Loucy (cell line): Measurements from ENCODE around the gene SELENOO.

Source experiments
- H2AFZ ChIP-seq: fragments of 200-600 bp; sonication (generic); 2 replicates; pipeline ENCODE4 v1.6.0; 2016; ENCODE audit warnings: antibody characterized with exemption, mild to moderate bottlenecking, low read length, moderate library complexity
- H3F3A ChIP-seq: fragments of 200-600 bp; 2 replicates; pipeline ENCODE4 v1.6.0; 2016; ENCODE audit warnings: antibody characterized with exemption, low read depth, mild to moderate bottlenecking
- H3K27me3 ChIP-seq: fragments of 200-600 bp; sonication (generic); 2 replicates; pipeline ENCODE4 v1.6.1; 2014; ENCODE audit warnings: low read length, mild to moderate bottlenecking; ENCODE audit not compliant: insufficient read depth, poor library complexity, severe bottlenecking
- H3K36me3 ChIP-seq: fragments of 200-600 bp; sonication (generic); 2 replicates; pipeline ENCODE4 v1.6.1; 2016; ENCODE audit warnings: low read length; ENCODE audit not compliant: insufficient read depth
- H3K4me1 ChIP-seq: fragments of 200-600 bp; sonication (generic); 2 replicates; pipeline ENCODE4 v1.5.1; 2014; ENCODE audit warnings: low read length, mild to moderate bottlenecking; ENCODE audit not compliant: insufficient read depth, poor library complexity, severe bottlenecking
- H3K4me2 ChIP-seq: fragments of 200-600 bp; sonication (generic); 2 replicates; pipeline ENCODE4 v1.6.0; 2014; ENCODE audit warnings: antibody characterized with exemption, low read length, low read depth, mild to moderate bottlenecking; ENCODE audit not compliant: poor library complexity, severe bottlenecking
- H3K4me3 ChIP-seq: fragments of 200-600 bp; sonication (generic); 2 replicates; pipeline ENCODE4 v1.5.1; 2014; ENCODE audit warnings: low read length, mild to moderate bottlenecking, mixed read lengths; ENCODE audit not compliant: poor library complexity, severe bottlenecking
- H3K79me2 ChIP-seq: fragments of 200-600 bp; sonication (generic); 2 replicates; pipeline ENCODE4 v1.6.1; 2014; ENCODE audit warnings: low read length; ENCODE audit not compliant: insufficient read depth
- H3K9ac ChIP-seq: fragments of 200-600 bp; sonication (generic); 2 replicates; pipeline ENCODE4 v1.6.0; 2014; ENCODE audit warnings: mild to moderate bottlenecking, low read depth, low read length, moderate library complexity; ENCODE audit not compliant: poor library complexity, severe bottlenecking
- H3K9me2 ChIP-seq: fragments of 200-600 bp; sonication (generic); replicated peaks from 2 replicates; pipeline ENCODE4 v1.6.1; 2016; ENCODE audit warnings: low read depth, low read length, mixed read lengths
- H3K9me3 ChIP-seq: fragments of 200-600 bp; sonication (generic); 2 replicates; pipeline ENCODE4 v1.6.1; 2014; ENCODE audit warnings: mild to moderate bottlenecking, antibody characterized with exemption, low read length, low read depth; ENCODE audit not compliant: insufficient read depth
- H4K20me1 ChIP-seq: fragments of 200-600 bp; sonication (generic); 2 replicates; pipeline ENCODE4 v1.6.0; 2014; ENCODE audit warnings: antibody characterized with exemption, low read length, mild to moderate bottlenecking; ENCODE audit not compliant: insufficient read depth, poor library complexity, severe bottlenecking
- EZH2phosphoT487 ChIP-seq: fragments of 200-600 bp; IDR thresholded peaks from 2 replicates; pipeline ENCODE4 v1.6.1; 2018; ENCODE audit warnings: antibody characterized with exemption, mild to moderate bottlenecking, moderate library complexity, borderline replicate concordance
- TF ChIP-seq, protein P1 (sequence below): fragments of 200-600 bp; sonication (generic); conservative IDR thresholded peaks from 2 replicates; pipeline ENCODE4 v1.5.1; 2014; ENCODE audit warnings: mild to moderate bottlenecking, antibody characterized with exemption, low read length

The SELENOO gene

GRCh38 chr22:50206599-50206998 is 5.8 kb downstream of the SELENOO start:
- Histone ChIP-seq H3K4me1 (peaks cover 27% of the 10 kb centered on the region), H3K4me3 (no peak overlapping the region), H3K4me2 (peak overlapping the region; percentile 27), H3K9me3 (no peaks in the 10 kb centered on the region), H3K36me3 (peaks cover 9% of the 10 kb centered on the region; the same call in 1 of the 2 replicates), H3K9me2 (no peaks in the 10 kb centered on the region), H3K9ac (no peak overlapping the region), H3K27me3 (no peaks in the 10 kb centered on the region), H3K79me2 (peaks cover 18% of the 10 kb centered on the region), H2AFZ (no peak overlapping the region), H3F3A (no peaks in the 10 kb centered on the region), H4K20me1 (peaks cover 16% of the 10 kb centered on the region)
- no peak for TF ChIP-seq EZH2phosphoT487
- TF ChIP-seq, protein P1, sequence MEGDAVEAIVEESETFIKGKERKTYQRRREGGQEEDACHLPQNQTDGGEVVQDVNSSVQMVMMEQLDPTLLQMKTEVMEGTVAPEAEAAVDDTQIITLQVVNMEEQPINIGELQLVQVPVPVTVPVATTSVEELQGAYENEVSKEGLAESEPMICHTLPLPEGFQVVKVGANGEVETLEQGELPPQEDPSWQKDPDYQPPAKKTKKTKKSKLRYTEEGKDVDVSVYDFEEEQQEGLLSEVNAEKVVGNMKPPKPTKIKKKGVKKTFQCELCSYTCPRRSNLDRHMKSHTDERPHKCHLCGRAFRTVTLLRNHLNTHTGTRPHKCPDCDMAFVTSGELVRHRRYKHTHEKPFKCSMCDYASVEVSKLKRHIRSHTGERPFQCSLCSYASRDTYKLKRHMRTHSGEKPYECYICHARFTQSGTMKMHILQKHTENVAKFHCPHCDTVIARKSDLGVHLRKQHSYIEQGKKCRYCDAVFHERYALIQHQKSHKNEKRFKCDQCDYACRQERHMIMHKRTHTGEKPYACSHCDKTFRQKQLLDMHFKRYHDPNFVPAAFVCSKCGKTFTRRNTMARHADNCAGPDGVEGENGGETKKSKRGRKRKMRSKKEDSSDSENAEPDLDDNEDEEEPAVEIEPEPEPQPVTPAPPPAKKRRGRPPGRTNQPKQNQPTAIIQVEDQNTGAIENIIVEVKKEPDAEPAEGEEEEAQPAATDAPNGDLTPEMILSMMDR: peak; percentile 70

- peaks cover 6% of the 10 kb centered on the region for H4K20me1 ChIP-seq
- H3K4me2 ChIP-seq: peak overlapping the region; percentile 27
These were observed 6.8 kb downstream of the SELENOO start for GRCh38 chr22:50207383-50208140.

DNA sequence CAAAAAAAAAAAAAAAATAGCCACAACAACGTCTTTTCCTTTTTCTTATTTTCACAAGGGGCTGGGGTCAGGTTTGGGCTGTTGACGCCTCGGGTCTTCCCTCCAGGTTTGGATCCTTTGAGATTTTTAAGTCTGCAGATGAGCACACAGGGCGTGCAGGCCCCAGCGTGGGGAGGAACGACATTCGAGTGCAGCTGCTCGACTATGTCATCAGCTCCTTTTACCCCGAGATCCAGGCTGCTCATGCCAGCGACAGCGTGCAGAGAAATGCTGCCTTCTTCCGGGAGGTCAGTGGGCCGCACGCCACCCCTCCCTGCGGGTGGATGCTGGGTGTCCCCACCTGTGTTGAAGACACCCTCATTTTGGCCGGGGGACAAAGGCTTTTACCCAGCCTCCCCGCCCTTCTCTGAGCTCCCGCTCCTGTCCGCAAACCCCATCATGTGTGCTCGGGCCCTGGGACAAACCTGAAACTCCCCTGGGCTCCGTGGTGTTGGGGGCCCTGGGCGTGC is 7.7 kb downstream of the SELENOO start:
- no peaks in the 10 kb centered on the region for H3K9me3 ChIP-seq
- no peak overlapping the region for H3K4me2 ChIP-seq
- no peaks in the 10 kb centered on the region for H3K27me3 ChIP-seq
- H3F3A ChIP-seq: no peaks in the 10 kb centered on the region
- peaks cover 3% of the 10 kb centered on the region for H4K20me1 ChIP-seq
- no peak overlapping the region for H2AFZ ChIP-seq
- TF ChIP-seq EZH2phosphoT487: no peak
- TF ChIP-seq, protein P1: no peak
- H3K9ac ChIP-seq: no peak overlapping the region
- H3K4me1 ChIP-seq: peaks cover 18% of the 10 kb centered on the region
- H3K4me3 ChIP-seq: no peak overlapping the region
- no peaks in the 10 kb centered on the region for H3K79me2 ChIP-seq
- peaks cover 14% of the 10 kb centered on the region; the same call in 1 of the 2 replicates for H3K36me3 ChIP-seq
- H3K9me2 ChIP-seq: no peaks in the 10 kb centered on the region

More at GRCh38 chr22:50207383-50208140, 6.8 kb downstream of the SELENOO start:
- H3F3A ChIP-seq: no peaks in the 10 kb centered on the region
- peak overlapping the region; percentile 6 for H3K9ac ChIP-seq
- no peak overlapping the region for H3K4me3 ChIP-seq
- H2AFZ ChIP-seq: no peak overlapping the region
- peaks cover 10% of the 10 kb centered on the region; the same call in 1 of the 2 replicates for H3K36me3 ChIP-seq
- TF ChIP-seq, protein P1: no peak
- no peak for TF ChIP-seq EZH2phosphoT487
- H3K9me3 ChIP-seq: no peaks in the 10 kb centered on the region
- H3K4me1 ChIP-seq: peaks cover 18% of the 10 kb centered on the region
- H3K27me3 ChIP-seq: no peaks in the 10 kb centered on the region
- H3K79me2 ChIP-seq: peaks cover 8% of the 10 kb centered on the region
- no peaks in the 10 kb centered on the region for H3K9me2 ChIP-seq
